Activated B cell treated with CpG ODN at 0.5 μM for 24 hours (primary cell): ENCODE data around the gene PKP1. TPM values are rescaled to one million over a fixed set of nuclear protein-coding genes. Genes with fewer than 3 reads are reported as not detected.

Experiments used
- ATAC-seq: fragments of 200-7000 bp; cut with Tn5 transposase; one replicate; pipeline ENCODE4 v1.10.0; 2021; ENCODE audit warnings: low read depth, mild to moderate bottlenecking, moderate library complexity
- CTCF ChIA-PET: fragments of 350-600 bp; sonication (Branson Sonifier 250); formaldehyde crosslinking; loops from one replicate; lab custom pipeline; 2021; ENCODE audit warnings: antibody characterized with exemption; lab: Charles Lee
- POLR2A ChIA-PET: fragments of 350-600 bp; sonication (Branson Sonifier 250); formaldehyde crosslinking; loops from one replicate; lab custom pipeline; 2021; ENCODE audit warnings: antibody characterized with exemption; lab: Charles Lee
- DNase-seq: peaks from one replicate; pipeline ENCODE4 v3.0.0; 2022
- H3K27ac Mint-ChIP-seq: one replicate; pipeline ENCODE4 v1.8.0; 2020; ENCODE audit warnings: mixed read lengths
- H3K27me3 Mint-ChIP-seq: one replicate; pipeline ENCODE4 v1.8.0; 2021; ENCODE audit warnings: mixed read lengths
- H3K36me3 Mint-ChIP-seq: one replicate; pipeline ENCODE4 v1.8.0; 2021; ENCODE audit warnings: low read depth, mixed read lengths
- H3K4me1 Mint-ChIP-seq: one replicate; pipeline ENCODE4 v1.8.0; 2021; ENCODE audit warnings: mixed read lengths
- H3K4me3 Mint-ChIP-seq: one replicate; pipeline ENCODE4 v1.8.0; 2020; ENCODE audit warnings: mild to moderate bottlenecking, mixed read lengths
- H3K9me3 Mint-ChIP-seq: one replicate; pipeline ENCODE4 v1.8.0; 2020; ENCODE audit warnings: mixed read lengths
- CTCF ChIP-seq: fragments of 200-600 bp; IDR thresholded peaks from one replicate; pipeline ENCODE4 v1.8.0; 2022; ENCODE audit warnings: antibody characterized with exemption, mild to moderate bottlenecking
- intact Hi-C: fragments of 100-400 bp; cut with micrococcal nuclease; formaldehyde crosslinking; loops from one replicate; pipeline ENCODE4 v1.15.1; 2024
- total RNA-seq: library from RNA; stranded (reverse); gene quantifications from 2 replicates; pipeline ENCODE4 v1.2.3, GENCODE V29; 2022

The PKP1 gene
- total RNA-seq, 1 donor from 2014 or later: not detected

DNA sequence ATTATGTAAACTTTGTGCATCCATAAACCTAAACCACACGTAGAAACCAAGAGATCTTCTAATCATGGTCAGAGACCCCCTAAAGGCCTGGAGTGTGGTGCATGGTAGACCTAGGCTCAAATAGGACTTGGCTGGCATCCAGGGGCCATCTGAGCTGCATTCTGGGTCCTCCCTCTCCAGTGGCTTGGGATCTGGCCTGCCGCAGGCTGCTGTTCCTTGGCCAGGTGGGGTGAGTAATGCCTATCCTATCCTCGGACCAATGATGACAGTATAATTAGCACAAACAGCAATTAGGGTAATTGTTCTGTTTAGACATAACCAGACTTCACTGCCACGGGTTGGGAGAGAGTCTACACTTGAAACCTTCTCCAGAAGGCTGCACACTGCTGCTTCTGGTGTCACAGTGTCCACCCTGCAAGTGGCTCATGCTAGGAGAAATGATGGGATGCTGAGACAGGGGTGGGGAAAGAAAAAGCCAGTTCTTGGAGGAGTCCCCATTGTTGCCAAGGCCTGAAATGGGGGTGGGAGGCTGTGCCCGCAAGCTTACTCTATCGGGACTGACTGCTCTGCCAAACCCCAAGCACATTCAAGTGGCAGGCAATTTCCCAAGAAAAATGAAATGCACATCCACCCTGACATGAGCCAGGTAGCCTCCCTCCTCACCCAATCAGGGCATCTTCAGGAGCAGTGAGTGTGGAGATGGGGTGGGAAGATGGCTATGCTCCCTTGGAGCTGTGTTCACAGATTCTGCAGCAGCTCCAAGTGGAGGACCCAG lies 12.5 kb upstream of the PKP1 start:
- Mint-ChIP-seq H3K9me3 (no peaks in the 10 kb centered on the region), H3K4me3 (no peak overlapping the region), H3K27ac (no peak overlapping the region), H3K27me3 (peaks cover 18% of the 10 kb centered on the region), H3K4me1 (no peaks in the 10 kb centered on the region), H3K36me3 (no peaks in the 10 kb centered on the region)
- POLR2A ChIA-PET: no interaction called here
- CTCF ChIA-PET: no interaction called here
- TF ChIP-seq CTCF: no peak
- intact Hi-C loops: no loop called here
- no peak for ATAC-seq
- DNase-seq: no peak

GRCh38 chr1:201272799-201273198 lies 10.5 kb upstream of the PKP1 start:
- no peak for DNase-seq
- intact Hi-C loops: no loop called here
- ATAC-seq: no peak
- Mint-ChIP-seq H3K27me3 (peaks cover 20% of the 10 kb centered on the region), H3K4me1 (no peaks in the 10 kb centered on the region), H3K4me3 (no peak overlapping the region), H3K9me3 (no peaks in the 10 kb centered on the region), H3K27ac (no peak overlapping the region), H3K36me3 (no peaks in the 10 kb centered on the region)
- TF ChIP-seq CTCF: no peak
- POLR2A ChIA-PET: no interaction called here
- CTCF ChIA-PET: no interaction called here

DNA sequence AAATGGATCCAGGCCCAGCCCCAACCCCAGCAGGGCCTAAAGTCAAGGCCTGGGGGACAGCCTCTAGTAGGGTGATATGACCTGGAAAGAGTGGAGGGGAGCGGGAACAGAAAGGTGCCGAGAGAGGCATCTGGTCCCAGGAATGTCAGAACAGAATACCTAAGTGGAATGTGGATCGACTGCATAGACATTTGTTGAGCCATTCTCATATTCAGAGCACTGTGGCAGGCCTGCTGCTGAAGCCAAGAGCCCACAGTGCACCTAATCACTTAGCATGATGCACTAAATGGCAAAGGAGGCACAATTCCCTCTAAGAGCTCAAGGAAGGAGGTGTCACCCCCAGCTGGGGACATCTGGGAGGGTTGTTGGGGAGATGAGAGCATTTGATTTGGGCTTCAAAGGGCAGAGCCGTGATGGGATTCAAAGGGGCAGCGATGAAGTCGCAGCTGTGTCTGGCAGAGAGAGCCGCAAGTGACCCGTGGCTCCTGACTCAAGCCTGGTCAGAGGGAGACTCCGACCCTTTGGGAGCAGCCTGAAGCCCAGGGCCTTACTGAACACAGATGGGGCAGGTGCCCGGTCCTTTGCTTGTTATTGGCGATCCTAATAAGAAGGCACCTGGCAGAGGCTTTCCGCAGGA lies 8.6 kb upstream of the PKP1 start:
- H3K4me1 Mint-ChIP-seq: no peaks in the 10 kb centered on the region
- no peak for TF ChIP-seq CTCF
- no peaks in the 10 kb centered on the region for H3K9me3 Mint-ChIP-seq
- CTCF ChIA-PET: no interaction called here
- DNase-seq (no peak), ATAC-seq (no peak)
- no peak overlapping the region for H3K4me3 Mint-ChIP-seq
- intact Hi-C loops: no loop called here
- H3K36me3 Mint-ChIP-seq: no peaks in the 10 kb centered on the region
- POLR2A ChIA-PET: no interaction called here
- no peak overlapping the region for H3K27ac Mint-ChIP-seq
- H3K27me3 Mint-ChIP-seq: peaks cover 17% of the 10 kb centered on the region

DNA sequence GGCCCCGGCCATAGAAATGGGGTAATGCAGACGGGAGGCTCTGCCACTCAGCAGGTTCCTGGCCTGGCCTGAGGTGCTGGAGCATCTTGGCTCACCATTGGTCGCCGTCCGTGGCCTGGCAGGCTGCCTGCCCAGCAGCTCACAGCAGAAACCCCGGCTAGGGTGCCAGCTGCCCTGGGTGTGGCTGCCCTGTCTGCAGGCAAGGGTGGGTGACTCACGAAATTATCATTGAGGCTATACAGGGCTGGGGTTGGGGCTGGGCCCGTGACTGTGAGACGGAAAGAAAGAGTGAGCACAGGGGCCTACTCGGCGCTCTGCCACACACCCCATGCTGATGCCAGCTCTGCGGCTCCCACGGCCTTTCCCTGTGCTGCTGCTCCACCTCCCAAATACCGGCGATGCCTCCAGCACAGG lies 8.0 kb upstream of the PKP1 start:
- DNase-seq (no peak), ATAC-seq (no peak)
- no peak for TF ChIP-seq CTCF
- H3K9me3 Mint-ChIP-seq: no peaks in the 10 kb centered on the region
- no peak overlapping the region for H3K4me3 Mint-ChIP-seq
- no peaks in the 10 kb centered on the region for H3K36me3 Mint-ChIP-seq
- H3K27ac Mint-ChIP-seq: no peak overlapping the region
- CTCF ChIA-PET: no interaction called here
- no peaks in the 10 kb centered on the region for H3K4me1 Mint-ChIP-seq
- POLR2A ChIA-PET: no interaction called here
- H3K27me3 Mint-ChIP-seq: peaks cover 18% of the 10 kb centered on the region
- intact Hi-C loops: no loop called here

DNA sequence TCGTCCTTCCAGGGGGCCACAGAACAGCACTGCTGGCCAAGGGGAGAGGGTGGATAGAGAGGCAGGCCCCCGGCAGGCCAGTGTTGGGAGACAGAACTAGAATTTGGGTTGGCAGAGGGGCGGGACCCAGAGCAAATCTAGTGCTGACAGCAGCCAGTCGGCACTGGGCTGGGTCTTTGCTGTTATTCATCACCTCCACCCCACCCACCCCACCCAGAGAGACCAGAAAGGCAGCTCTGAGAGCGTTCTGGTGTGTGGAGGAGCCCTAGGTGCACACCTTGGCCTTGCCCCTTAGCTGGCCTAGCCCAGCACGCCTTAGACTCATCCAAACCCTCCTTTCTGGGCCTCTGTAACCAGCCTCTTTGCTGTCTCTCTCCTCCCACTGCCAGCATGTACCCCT lies 6.4 kb upstream of the PKP1 start:
- Mint-ChIP-seq H3K4me3 (no peak overlapping the region), H3K4me1 (no peaks in the 10 kb centered on the region), H3K27ac (no peak overlapping the region), H3K27me3 (peaks cover 29% of the 10 kb centered on the region), H3K36me3 (no peaks in the 10 kb centered on the region), H3K9me3 (no peaks in the 10 kb centered on the region)
- no peak for TF ChIP-seq CTCF
- DNase-seq (no peak), ATAC-seq (no peak)
- CTCF ChIA-PET: no interaction called here
- intact Hi-C loops: no loop called here
- POLR2A ChIA-PET: no interaction called here
